Dermis microvascular lymphatic vessel endothelial cell (primary cell): Measurements from ENCODE around the gene RAPGEF6. TPM values are rescaled to one million over a fixed set of nuclear protein-coding genes. Genes with fewer than 3 reads are reported as not detected.

Experiments
- DNase-seq, 2 donors: peaks; one replicate each; pipeline versions ENCODE4 v3.0.0 to v3.0.0-alpha.2; 2010; ENCODE audit warnings: low read depth in 2 of 2
- total RNA-seq: library from RNA; depleted of rRNA; stranded (reverse); fragments of >200 nt; gene quantifications from 2 replicates; pipeline ENCODE4 v1.2.1, GENCODE V29; 2014

The RAPGEF6 gene
- total RNA-seq, 1 donor from 2014 or later, result 13.7 TPM

- no peak for DNase-seq
Measured at GRCh38 chr5:131541762-131542161, 93.3 kb downstream of the RAPGEF6 start.

- no peak for DNase-seq
Measured at GRCh38 chr5:131541071-131541470, 94.0 kb downstream of the RAPGEF6 start.

GRCh38 chr5:131539251-131539650 lies 95.8 kb downstream of the RAPGEF6 start:
- DNase-seq, result no peak

GRCh38 chr5:131538177-131538593 lies 96.8 kb downstream of the RAPGEF6 start:
- no peak for DNase-seq

GRCh38 chr5:131536850-131537448 lies 98.1 kb downstream of the RAPGEF6 start:
- DNase-seq, result no peak

- no peak for DNase-seq
Measured at GRCh38 chr5:131536211-131536826, 98.7 kb downstream of the RAPGEF6 start.

- DNase-seq, result peak in 1 of 2 donors; percentile 53
Measured at GRCh38 chr5:131534974-131535373, 100.1 kb downstream of the RAPGEF6 start.

GRCh38 chr5:131533836-131534235 lies 101.2 kb downstream of the RAPGEF6 start:
- no peak for DNase-seq

- DNase-seq, result peak; percentile 16 to 42
Measured at GRCh38 chr5:131532031-131532640, 102.9 kb downstream of the RAPGEF6 start.

GRCh38 chr5:131530706-131531331 lies 104.2 kb downstream of the RAPGEF6 start:
- peak in 1 of 2 donors; percentile 27 for DNase-seq

GRCh38 chr5:131528682-131529081 lies 106.3 kb downstream of the RAPGEF6 start:
- no peak for DNase-seq

- no peak for DNase-seq
Measured at GRCh38 chr5:131525805-131526204, 109.2 kb downstream of the RAPGEF6 start.

GRCh38 chr5:131524431-131524830 lies 110.6 kb downstream of the RAPGEF6 start:
- DNase-seq, result no peak

GRCh38 chr5:131523500-131524185 lies 111.4 kb downstream of the RAPGEF6 start:
- no peak for DNase-seq

- DNase-seq, result peak in 1 of 2 donors; percentile 19
Measured at GRCh38 chr5:131521252-131521651, 113.8 kb downstream of the RAPGEF6 start.

- peak in 1 of 2 donors; percentile 40 for DNase-seq
Measured at GRCh38 chr5:131515348-131515747, 119.7 kb downstream of the RAPGEF6 start.

- DNase-seq, result peak; percentile 86 to 88
Measured at GRCh38 chr5:131514316-131515283, 120.4 kb downstream of the RAPGEF6 start.

GRCh38 chr5:131513780-131514179 lies 121.2 kb downstream of the RAPGEF6 start:
- DNase-seq, result no peak

GRCh38 chr5:131511934-131512333 lies 123.1 kb downstream of the RAPGEF6 start:
- DNase-seq, result no peak

- no peak for DNase-seq
Measured at GRCh38 chr5:131509801-131510200, 125.2 kb downstream of the RAPGEF6 start.
